Epithelial cell of proximal tubule (primary cell): Measurements from ENCODE around the gene SPATA25. TPM values are rescaled to one million over a fixed set of nuclear protein-coding genes. Genes with fewer than 3 reads are reported as not detected.

Experiments used
- DNase-seq: peaks from one replicate; pipeline ENCODE4 v3.0.0-alpha.2; 2011; ENCODE audit warnings: low read depth
- H3K4me3 ChIP-seq: 2 replicates; pipeline ENCODE4 v1.5.1; 2011; ENCODE audit warnings: low read depth, mild to moderate bottlenecking, low read length
- total RNA-seq: library from RNA; depleted of rRNA; stranded (reverse); fragments of >200 nt; gene quantifications from 2 replicates; pipeline ENCODE4 v1.2.3, GENCODE V29; 2015
- TF ChIP-seq, protein P1 (sequence below): conservative IDR thresholded peaks from 2 replicates; pipeline ENCODE4 v1.5.1; 2012; ENCODE audit warnings: low read depth, mild to moderate bottlenecking, low read length

Gene SPATA25
- total RNA-seq, 1 donor from 2014 or later = not detected

DNA sequence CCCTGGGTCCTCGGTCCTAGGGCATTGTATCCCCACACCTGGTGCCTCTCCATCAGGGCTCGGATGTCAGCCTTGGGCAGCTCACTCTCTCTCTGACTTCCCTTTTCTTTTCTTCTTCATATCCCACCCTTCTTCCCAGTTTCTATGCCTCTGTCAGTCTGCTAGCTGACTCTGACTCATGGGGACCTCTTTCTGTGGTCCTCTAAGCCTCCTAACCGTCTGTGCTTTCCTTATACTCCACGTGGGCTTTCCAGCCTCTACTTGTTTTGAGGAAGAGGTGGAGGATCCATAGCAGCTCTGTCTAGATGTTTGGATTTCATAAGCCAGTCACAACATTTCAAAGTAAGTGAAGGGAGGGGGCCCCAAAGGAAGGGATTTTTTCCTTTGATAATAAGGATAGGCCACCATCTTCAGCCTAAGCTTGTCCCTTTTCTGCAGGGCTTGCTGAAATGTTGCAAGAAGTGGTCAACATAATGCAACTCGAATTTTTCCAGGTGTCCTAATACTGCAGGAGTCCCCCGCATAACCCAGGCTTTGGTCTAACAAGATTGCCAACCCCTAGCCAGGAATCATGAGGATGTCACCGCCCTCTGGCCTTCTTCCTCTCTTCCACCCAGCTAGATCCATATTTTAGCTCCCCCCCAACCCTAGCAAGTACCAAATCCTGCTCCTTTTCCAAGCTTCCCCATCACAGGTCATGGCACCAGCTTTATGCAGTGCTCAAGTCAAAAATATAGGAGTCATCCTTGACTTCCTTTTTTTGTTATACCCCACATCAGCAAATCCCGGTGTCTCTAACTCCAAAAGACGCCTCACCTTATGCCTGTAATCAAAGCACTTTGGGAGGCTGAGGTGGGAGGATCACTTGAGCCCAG is 33.3 kb upstream of the SPATA25 start:
- no peak overlapping the region for H3K4me3 ChIP-seq
- TF ChIP-seq, protein P1, sequence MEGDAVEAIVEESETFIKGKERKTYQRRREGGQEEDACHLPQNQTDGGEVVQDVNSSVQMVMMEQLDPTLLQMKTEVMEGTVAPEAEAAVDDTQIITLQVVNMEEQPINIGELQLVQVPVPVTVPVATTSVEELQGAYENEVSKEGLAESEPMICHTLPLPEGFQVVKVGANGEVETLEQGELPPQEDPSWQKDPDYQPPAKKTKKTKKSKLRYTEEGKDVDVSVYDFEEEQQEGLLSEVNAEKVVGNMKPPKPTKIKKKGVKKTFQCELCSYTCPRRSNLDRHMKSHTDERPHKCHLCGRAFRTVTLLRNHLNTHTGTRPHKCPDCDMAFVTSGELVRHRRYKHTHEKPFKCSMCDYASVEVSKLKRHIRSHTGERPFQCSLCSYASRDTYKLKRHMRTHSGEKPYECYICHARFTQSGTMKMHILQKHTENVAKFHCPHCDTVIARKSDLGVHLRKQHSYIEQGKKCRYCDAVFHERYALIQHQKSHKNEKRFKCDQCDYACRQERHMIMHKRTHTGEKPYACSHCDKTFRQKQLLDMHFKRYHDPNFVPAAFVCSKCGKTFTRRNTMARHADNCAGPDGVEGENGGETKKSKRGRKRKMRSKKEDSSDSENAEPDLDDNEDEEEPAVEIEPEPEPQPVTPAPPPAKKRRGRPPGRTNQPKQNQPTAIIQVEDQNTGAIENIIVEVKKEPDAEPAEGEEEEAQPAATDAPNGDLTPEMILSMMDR = no peak
- no peak for DNase-seq

DNA sequence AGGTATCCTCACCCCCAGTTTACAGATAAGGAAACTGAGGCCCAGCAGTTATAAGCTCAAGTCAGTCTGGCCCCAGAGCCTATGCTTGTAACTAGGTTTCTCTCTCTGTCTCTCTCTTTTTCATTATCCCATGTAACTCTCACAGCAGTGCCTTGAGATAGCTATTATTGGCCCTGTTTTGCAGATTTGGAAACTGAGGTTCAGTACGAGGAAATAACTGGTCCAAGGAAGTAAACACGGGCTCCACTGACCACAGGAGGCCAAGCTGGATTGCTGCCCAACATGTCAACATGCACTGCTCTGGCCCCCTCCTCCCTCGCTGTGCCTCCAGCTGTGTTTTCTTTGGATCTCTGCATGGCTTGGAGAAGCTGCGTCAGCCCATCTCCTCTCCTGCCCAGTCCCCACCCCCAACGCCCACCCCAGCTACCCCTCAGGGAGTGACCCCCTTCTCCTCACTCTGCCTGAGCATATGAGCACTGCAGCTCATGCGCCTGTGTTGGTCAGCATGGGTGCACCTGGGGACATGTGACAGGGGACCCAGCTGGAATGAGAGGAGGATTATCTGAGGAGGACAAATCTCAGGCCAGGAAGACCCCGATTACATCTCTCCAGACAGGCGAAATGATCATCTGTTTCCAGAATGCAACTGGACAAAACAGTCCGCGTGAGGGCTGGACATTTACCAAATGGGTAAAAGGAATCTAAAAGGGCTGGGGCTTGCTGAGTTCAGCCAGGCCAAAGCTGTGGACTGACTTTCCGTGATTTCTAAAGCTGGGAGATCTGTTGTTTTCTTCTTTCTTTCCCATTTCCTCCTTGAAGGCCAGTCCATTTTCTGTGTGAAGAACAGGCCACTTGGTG is 32.3 kb upstream of the SPATA25 start:
- TF ChIP-seq, protein P1 = no peak
- no peak for DNase-seq
- no peak overlapping the region for H3K4me3 ChIP-seq

DNA sequence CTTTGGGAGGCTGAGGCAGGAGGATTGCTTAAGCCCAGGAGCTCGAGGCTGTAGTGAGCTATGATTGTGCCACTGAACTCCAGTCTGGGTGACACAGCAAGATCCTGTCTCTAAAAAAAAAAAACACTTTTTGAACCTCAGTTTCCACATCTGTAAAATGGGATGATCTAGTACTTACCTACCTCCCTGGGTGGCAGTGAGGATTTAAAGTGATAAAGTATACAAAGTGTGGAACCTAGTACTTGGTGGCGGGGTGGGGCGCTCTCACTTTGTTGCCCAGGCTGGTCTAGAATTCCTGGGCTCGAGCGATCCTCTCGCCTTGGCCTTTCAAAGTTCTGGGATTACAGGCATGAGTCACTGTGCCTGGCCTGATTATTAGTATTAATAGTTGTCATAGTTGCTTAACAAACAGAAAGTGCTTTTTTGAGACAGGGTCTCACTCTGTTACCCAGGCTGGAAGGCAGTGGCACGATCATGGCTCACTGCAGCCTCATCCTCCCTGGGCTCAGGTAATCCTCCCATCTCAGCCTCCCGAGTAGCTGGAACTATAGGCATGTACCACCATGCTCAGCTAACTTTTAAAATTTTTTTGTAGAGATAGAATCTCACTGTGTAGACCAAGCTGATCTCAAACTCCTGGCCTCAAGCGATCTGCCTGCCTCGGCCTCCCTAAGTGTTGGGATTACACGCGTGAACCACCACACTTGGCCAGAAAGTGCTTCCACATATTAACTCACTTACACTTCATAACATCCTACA is 31.5 kb upstream of the SPATA25 start:
- H3K4me3 ChIP-seq = no peak overlapping the region
- TF ChIP-seq, protein P1 = no peak
- no peak for DNase-seq

DNA sequence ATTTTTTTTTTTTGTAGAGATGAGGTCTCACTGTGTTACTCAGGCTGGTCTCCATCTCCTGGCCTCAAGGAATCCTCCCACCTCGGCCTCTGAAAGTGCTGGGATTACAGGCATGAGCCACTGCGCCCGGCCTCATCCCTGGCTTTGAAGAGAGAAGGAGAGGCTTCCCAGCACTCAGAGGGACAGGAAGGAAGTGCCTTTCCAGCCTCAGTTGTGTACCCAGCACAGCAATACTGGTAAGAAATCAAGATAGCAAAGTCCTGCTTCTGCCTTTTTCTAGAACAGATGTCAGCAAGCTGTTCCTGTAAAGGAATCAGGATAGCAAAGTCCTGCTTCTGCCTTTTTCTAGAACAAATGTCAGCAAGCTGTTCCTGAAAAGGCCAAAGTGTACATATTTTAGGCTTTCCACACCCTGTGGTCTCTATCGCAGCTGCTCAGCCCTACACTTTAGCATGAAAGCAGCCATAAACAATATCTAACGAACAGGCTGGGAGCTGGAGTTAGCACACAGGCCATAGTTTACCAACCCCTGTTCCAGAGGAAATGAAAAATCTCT is 30.8 kb upstream of the SPATA25 start:
- DNase-seq = no peak
- TF ChIP-seq, protein P1 = no peak
- H3K4me3 ChIP-seq = no peak overlapping the region

DNA sequence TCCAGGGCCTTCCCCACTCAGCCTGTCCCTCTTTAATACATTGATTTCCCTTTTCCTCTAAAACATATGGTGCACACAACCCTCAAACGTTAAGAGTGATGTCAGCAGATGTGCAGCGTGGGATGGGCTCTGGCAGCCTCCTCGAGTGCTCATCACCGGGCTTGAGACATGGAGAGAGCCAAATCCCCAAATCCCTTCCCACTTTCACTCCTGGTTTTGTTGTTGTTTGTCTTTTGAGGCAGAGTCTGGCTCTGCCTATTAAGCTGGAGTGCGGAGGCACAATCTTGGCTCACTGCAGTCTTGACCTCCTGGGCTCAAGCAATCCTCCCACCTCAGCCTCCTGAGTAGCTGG is 30.3 kb upstream of the SPATA25 start:
- no peak for DNase-seq
- TF ChIP-seq, protein P1 = no peak
- H3K4me3 ChIP-seq = no peak overlapping the region

DNA sequence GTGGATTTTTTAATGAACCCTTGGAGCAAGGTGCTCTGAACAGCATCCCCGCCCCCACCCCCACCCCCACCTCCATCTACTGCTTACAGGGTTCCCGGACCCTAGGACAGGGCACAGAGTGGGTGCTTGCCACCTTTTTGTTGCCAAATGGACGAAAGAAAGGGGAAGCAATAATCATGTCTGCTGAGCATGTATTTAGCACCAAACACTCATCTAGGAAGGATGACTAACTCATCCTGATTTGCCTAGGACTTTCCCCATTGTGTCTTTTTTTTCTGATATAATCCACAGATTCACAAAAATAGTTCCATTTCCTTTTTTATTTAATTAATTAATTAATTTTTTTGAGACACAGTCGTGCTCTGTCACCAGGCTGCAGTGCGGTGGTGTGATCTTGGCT is 25.7 kb upstream of the SPATA25 start:
- DNase-seq = no peak
- H3K4me3 ChIP-seq = no peak overlapping the region
- TF ChIP-seq, protein P1 = no peak
